Measurements from ENCODE around the gene FSIP1.

FSIP1 gene

GRCh38 chr15:39799552-39800011 lies 16.9 kb upstream of the FSIP1 start:
- Mint-ChIP-seq H3K36me3 (no peaks in the 10 kb centered on the region), H3K4me3 (no peak overlapping the region), H3K4me1 (no peaks in the 10 kb centered on the region), H3K27ac (peak overlapping the region; percentile 68), H3K9me3 (no peaks in the 10 kb centered on the region)
- no peak for ATAC-seq
- no peak for DNase-seq (ENCODE audit: low spot score in 2 of 2)

GRCh38 chr15:39798382-39798781 lies 15.7 kb upstream of the FSIP1 start:
- ATAC-seq (no peak), DNase-seq (ENCODE audit: low spot score in 2 of 2) (no peak)
- H3K9me3 Mint-ChIP-seq: no peaks in the 10 kb centered on the region
- H3K4me1 Mint-ChIP-seq: no peaks in the 10 kb centered on the region
- H3K4me3 Mint-ChIP-seq: no peak overlapping the region
- no peaks in the 10 kb centered on the region for H3K36me3 Mint-ChIP-seq
- no peak overlapping the region for H3K27ac Mint-ChIP-seq

- no peak for DNase-seq (ENCODE audit: low spot score in 2 of 2)
- H3K9me3 Mint-ChIP-seq: no peaks in the 10 kb centered on the region
- no peak overlapping the region for H3K4me3 Mint-ChIP-seq
- H3K36me3 Mint-ChIP-seq: no peaks in the 10 kb centered on the region
- H3K27ac Mint-ChIP-seq: no peak overlapping the region
- H3K4me1 Mint-ChIP-seq: no peaks in the 10 kb centered on the region
- no peak for ATAC-seq
Observed at GRCh38 chr15:39797407-39797806, 14.8 kb upstream of the FSIP1 start.

GRCh38 chr15:39796601-39797000 lies 14.0 kb upstream of the FSIP1 start:
- Mint-ChIP-seq H3K4me3 (no peak overlapping the region), H3K9me3 (no peaks in the 10 kb centered on the region)
- ATAC-seq: no peak

GRCh38 chr15:39795486-39795885 lies 12.8 kb upstream of the FSIP1 start:
- Mint-ChIP-seq H3K4me3 (no peak overlapping the region), H3K27ac (no peak overlapping the region), H3K36me3 (no peaks in the 10 kb centered on the region), H3K9me3 (no peaks in the 10 kb centered on the region), H3K4me1 (no peaks in the 10 kb centered on the region)
- no peak for DNase-seq (ENCODE audit: low spot score in 2 of 2)
- no peak for ATAC-seq

More at GRCh38 chr15:39796601-39797000, 14.0 kb upstream of the FSIP1 start:
- no peak for DNase-seq (ENCODE audit: low spot score in 2 of 2)
- H3K27ac Mint-ChIP-seq: no peak overlapping the region
- H3K4me1 Mint-ChIP-seq: no peaks in the 10 kb centered on the region
- no peaks in the 10 kb centered on the region for H3K36me3 Mint-ChIP-seq

- H3K4me1 Mint-ChIP-seq: no peaks in the 10 kb centered on the region
- no peaks in the 10 kb centered on the region for H3K36me3 Mint-ChIP-seq
- ATAC-seq (no peak), DNase-seq (ENCODE audit: low spot score in 2 of 2) (no peak)
- no peaks in the 10 kb centered on the region for H3K9me3 Mint-ChIP-seq
- H3K4me3 Mint-ChIP-seq: no peak overlapping the region
- H3K27ac Mint-ChIP-seq: no peak overlapping the region
Observed at GRCh38 chr15:39794954-39795353, 12.3 kb upstream of the FSIP1 start.

GRCh38 chr15:39793923-39794322 lies 11.3 kb upstream of the FSIP1 start:
- DNase-seq (ENCODE audit: low spot score in 2 of 2) (no peak), ATAC-seq (no peak)
- Mint-ChIP-seq H3K4me1 (no peaks in the 10 kb centered on the region), H3K36me3 (no peaks in the 10 kb centered on the region), H3K4me3 (no peak overlapping the region), H3K27ac (no peak overlapping the region), H3K9me3 (no peaks in the 10 kb centered on the region)

- peaks cover 6% of the 10 kb centered on the region for H3K4me1 Mint-ChIP-seq
- H3K4me3 Mint-ChIP-seq: no peak overlapping the region
- H3K9me3 Mint-ChIP-seq: no peaks in the 10 kb centered on the region
- ATAC-seq: no peak
- DNase-seq (ENCODE audit: low spot score in 2 of 2): no peak
- H3K36me3 Mint-ChIP-seq: no peaks in the 10 kb centered on the region
- no peak overlapping the region for H3K27ac Mint-ChIP-seq
Observed at GRCh38 chr15:39792844-39793335, 10.2 kb upstream of the FSIP1 start.

- H3K27ac Mint-ChIP-seq: no peak overlapping the region
- H3K4me3 Mint-ChIP-seq: no peak overlapping the region
- H3K9me3 Mint-ChIP-seq: no peaks in the 10 kb centered on the region
- peaks cover 11% of the 10 kb centered on the region for H3K4me1 Mint-ChIP-seq
- DNase-seq (ENCODE audit: low spot score in 2 of 2) (no peak), ATAC-seq (no peak)
- no peaks in the 10 kb centered on the region for H3K36me3 Mint-ChIP-seq
Observed at GRCh38 chr15:39792025-39792843, 9.6 kb upstream of the FSIP1 start.

GRCh38 chr15:39789736-39790135 lies 7.1 kb upstream of the FSIP1 start:
- H3K4me1 Mint-ChIP-seq: peaks cover 26% of the 10 kb centered on the region
- H3K4me3 Mint-ChIP-seq: no peak overlapping the region
- H3K27ac Mint-ChIP-seq: no peak overlapping the region
- ATAC-seq (no peak), DNase-seq (ENCODE audit: low spot score in 2 of 2) (no peak)
- H3K9me3 Mint-ChIP-seq: no peaks in the 10 kb centered on the region
- no peaks in the 10 kb centered on the region for H3K36me3 Mint-ChIP-seq

GRCh38 chr15:39788800-39789565 lies 6.3 kb upstream of the FSIP1 start:
- no peak for DNase-seq (ENCODE audit: low spot score in 2 of 2)
- Mint-ChIP-seq H3K9me3 (no peaks in the 10 kb centered on the region), H3K4me1 (peaks cover 32% of the 10 kb centered on the region), H3K36me3 (no peaks in the 10 kb centered on the region), H3K27ac (no peak overlapping the region), H3K4me3 (no peak overlapping the region)
- ATAC-seq: no peak

- ATAC-seq (peak; percentile 83), DNase-seq (ENCODE audit: low spot score in 2 of 2) (no peak)
- Mint-ChIP-seq H3K27ac (no peak overlapping the region), H3K36me3 (peaks cover 5% of the 10 kb centered on the region), H3K4me1 (peaks cover 38% of the 10 kb centered on the region), H3K4me3 (no peak overlapping the region), H3K9me3 (no peaks in the 10 kb centered on the region)
Observed at GRCh38 chr15:39788108-39788507, 5.5 kb upstream of the FSIP1 start.

- H3K27ac Mint-ChIP-seq: no peak overlapping the region
- peaks cover 38% of the 10 kb centered on the region for H3K4me1 Mint-ChIP-seq
- no peak overlapping the region for H3K4me3 Mint-ChIP-seq
- H3K9me3 Mint-ChIP-seq: no peaks in the 10 kb centered on the region
- ATAC-seq (no peak), DNase-seq (ENCODE audit: low spot score in 2 of 2) (no peak)
- peaks cover 10% of the 10 kb centered on the region for H3K36me3 Mint-ChIP-seq
Observed at GRCh38 chr15:39787479-39787878, 4.8 kb upstream of the FSIP1 start.

- no peak for DNase-seq (ENCODE audit: low spot score in 2 of 2)
- ATAC-seq: no peak
- Mint-ChIP-seq H3K27ac (no peak overlapping the region), H3K4me1 (peaks cover 38% of the 10 kb centered on the region), H3K4me3 (no peak overlapping the region), H3K9me3 (no peaks in the 10 kb centered on the region), H3K36me3 (peaks cover 12% of the 10 kb centered on the region)
Observed at GRCh38 chr15:39786447-39787056, 3.9 kb upstream of the FSIP1 start.

GRCh38 chr15:39785841-39786240 lies 3.2 kb upstream of the FSIP1 start:
- no peak overlapping the region for H3K27ac Mint-ChIP-seq
- DNase-seq (ENCODE audit: low spot score in 2 of 2) (no peak), ATAC-seq (no peak)
- no peaks in the 10 kb centered on the region for H3K9me3 Mint-ChIP-seq
- peaks cover 38% of the 10 kb centered on the region for H3K4me1 Mint-ChIP-seq
- H3K4me3 Mint-ChIP-seq: no peak overlapping the region
- H3K36me3 Mint-ChIP-seq: peaks cover 12% of the 10 kb centered on the region

All from stimulated activated effector memory CD8-positive, alpha-beta T cell treated with anti-CD3 and anti-CD28 coated beads, Interleukin-12 subunit alpha, Interleukin-12 subunit beta, amount 100 ng/mL, for 72 hours (primary cell).